Endothelial cell of umbilical vein (primary cell): ENCODE data around the gene CCSER2. TPM values are rescaled to one million over a fixed set of nuclear protein-coding genes. Genes with fewer than 3 reads are reported as not detected.

ENCODE experiments used
- BruUV-seq: library from RNA; stranded (reverse); fragments of 400-500 nt; replicated peaks from 2 replicates; lab custom pipeline; 2021; lab: Mats Ljungman, UMichigan
- CTCF ChIA-PET: fragments of 300-600, 350-600 bp; sonication (Branson Sonifier 250); formaldehyde crosslinking; loops from one replicate; lab custom pipeline; 2021; ENCODE audit warnings: antibody characterized with exemption, inconsistent platforms; lab: Charles Lee
- POLR2A ChIA-PET: fragments of 300-600, 350-600 bp; sonication (Branson Sonifier 250); formaldehyde crosslinking; loops from one replicate; lab custom pipeline; 2021; ENCODE audit warnings: antibody characterized with exemption, inconsistent platforms; lab: Charles Lee
- DNase-seq: peaks from one replicate; pipeline ENCODE4 v3.0.0-alpha.2; 2011; ENCODE audit warnings: low read depth, low spot score
- FAIRE-seq: peaks from 2 replicates; lab custom pipeline; 2011; peaks lifted over from hg19 to GRCh38; lab: Jason Lieb, UNC
- H2AFZ ChIP-seq: 2 replicates; pipeline ENCODE4 v1.6.0; 2012; ENCODE audit warnings: low read depth, low read length, control low read depth, inconsistent platforms
- H3K27ac ChIP-seq: 2 replicates; pipeline ENCODE4 v1.5.1; 2011; ENCODE audit warnings: low read depth, mild to moderate bottlenecking, control low read depth, low read length, moderate library complexity; ENCODE audit not compliant: insufficient read depth
- H3K27me3 ChIP-seq, 2 experiments: 2 replicates each; pipeline versions ENCODE4 v1.6.0 to v1.6.1; 2011; ENCODE audit warnings: low read length in 2 of 2, mixed read lengths in 1 of 2; ENCODE audit not compliant: control insufficient read depth in 2 of 2, insufficient read depth in 2 of 2
- H3K36me3 ChIP-seq, 2 experiments: 2 replicates in 1 of 2; 3 replicates in 1 of 2; pipeline ENCODE4 v1.5.1; 2011; ENCODE audit warnings: low read length in 2 of 2, mild to moderate bottlenecking in 1 of 2, moderate library complexity in 1 of 2; ENCODE audit not compliant: control insufficient read depth in 2 of 2, insufficient read depth in 2 of 2; ENCODE audit errors: extremely low read depth in 1 of 2
- H3K4me1 ChIP-seq: 3 replicates; pipeline ENCODE4 v1.5.1; 2011; ENCODE audit warnings: mild to moderate bottlenecking, low read length; ENCODE audit not compliant: control insufficient read depth, insufficient read depth; ENCODE audit errors: extremely low read depth
- H3K4me2 ChIP-seq: 2 replicates; pipeline ENCODE4 v1.6.1; 2011; ENCODE audit warnings: low read length, control low read depth, mixed read lengths; ENCODE audit not compliant: insufficient read depth
- H3K4me3 ChIP-seq, 3 experiments: fragments of 200-600 bp in 1 of 3; sonication (generic), shearing (Covaris generic) in 1 of 3; replicated peaks in 1 of 3; 2 replicates each; pipeline ENCODE4 v1.5.1; 2011 to 2016; ENCODE audit warnings: control low read depth in 3 of 3, low read length in 3 of 3, mild to moderate bottlenecking in 2 of 3, inconsistent platforms in 1 of 3, low read depth in 1 of 3, moderate library complexity in 1 of 3; ENCODE audit not compliant: insufficient read depth in 1 of 3
- H3K79me2 ChIP-seq: 2 replicates; pipeline ENCODE4 v1.6.0; 2012; ENCODE audit warnings: low read length, inconsistent platforms; ENCODE audit not compliant: control insufficient read depth, insufficient read depth
- H3K9ac ChIP-seq: replicated peaks from 2 replicates; pipeline ENCODE3; 2011; ENCODE audit warnings: low read length, control low read depth; ENCODE audit not compliant: insufficient read depth; ENCODE audit errors: extremely low read depth
- H3K9me1 ChIP-seq: replicated peaks from 3 replicates; pipeline ENCODE4 v1.6.0; 2011; ENCODE audit warnings: mild to moderate bottlenecking, low read length; ENCODE audit not compliant: control insufficient read depth, insufficient read depth; ENCODE audit errors: extremely low read depth
- H3K9me3 ChIP-seq: replicated peaks from 2 replicates; pipeline ENCODE4 v1.5.1; 2012; ENCODE audit warnings: low read length, inconsistent platforms; ENCODE audit not compliant: control insufficient read depth, insufficient read depth
- H4K20me1 ChIP-seq: replicated peaks from 2 replicates; pipeline ENCODE3; 2011; ENCODE audit warnings: mild to moderate bottlenecking, low read length; ENCODE audit not compliant: control insufficient read depth, insufficient read depth; ENCODE audit errors: extremely low read depth
- EZH2 ChIP-seq: IDR thresholded peaks from 2 replicates; pipeline ENCODE4 v1.6.1; 2012; ENCODE audit warnings: borderline replicate concordance, low read depth, mild to moderate bottlenecking, moderate library complexity, low read length, inconsistent platforms; ENCODE audit not compliant: severe bottlenecking
- FOS ChIP-seq: IDR thresholded peaks from 2 replicates; pipeline ENCODE4 v1.6.1; 2011; ENCODE audit warnings: mild to moderate bottlenecking, low read length, moderate library complexity, borderline replicate concordance; ENCODE audit not compliant: insufficient read depth
- GATA2 ChIP-seq: IDR thresholded peaks from 2 replicates; pipeline ENCODE4 v1.7.0; 2011; ENCODE audit warnings: low read depth, mild to moderate bottlenecking, moderate library complexity, mixed read lengths, low read length; ENCODE audit not compliant: insufficient read length, insufficient read depth
- JUN ChIP-seq: IDR thresholded peaks from 2 replicates; pipeline ENCODE4 v1.6.1; 2011; ENCODE audit warnings: borderline replicate concordance, low read depth; ENCODE audit not compliant: insufficient read length, insufficient read depth
- MYC ChIP-seq: IDR thresholded peaks from one replicate; pipeline ENCODE4 v1.6.1; 2011; ENCODE audit warnings: mild to moderate bottlenecking, low read depth, low read length
- POLR2A ChIP-seq: IDR thresholded peaks from 2 replicates; pipeline ENCODE4 v1.6.1; 2012; ENCODE audit warnings: low read depth, mild to moderate bottlenecking, control low read depth, low read length
- POLR2AphosphoS5 ChIP-seq: IDR thresholded peaks from 2 replicates; pipeline ENCODE4 v1.6.1; 2012; ENCODE audit warnings: low read depth, mild to moderate bottlenecking, control low read depth, low read length, moderate library complexity; ENCODE audit not compliant: insufficient read depth
- dilution Hi-C: fragments of 300-500 bp; cut with MboI; formaldehyde crosslinking; loops from one replicate; pipeline ENCODE4 v1.15.0; 2019; ENCODE audit warnings: low sequenced_read_pairs; ENCODE audit not compliant: extremely low pct_ligation_motif_present
- intact Hi-C: fragments of 100-400 bp; cut with micrococcal nuclease; formaldehyde crosslinking; loops from one replicate; pipeline ENCODE4 v1.10.0; 2022
- polyA plus RNA-seq, 4 experiments: library from polyadenylated mRNA; depleted of rRNA in 3 of 4; stranded (reverse) in 3 of 4; unstranded in 1 of 4; fragments of >200 nt; gene quantifications; 2 replicates each; pipeline versions ENCODE4 v1.2.1 to v1.2.3, GENCODE V29; 2011 to 2012; ENCODE audit warnings: missing spikeins in 1 of 4
- total RNA-seq: library from RNA; stranded (reverse); gene quantifications from 2 replicates; pipeline ENCODE4 v1.2.3, GENCODE V29; 2021
- TF ChIP-seq, protein P1 (sequence below): IDR thresholded peaks from 2 replicates; pipeline ENCODE4 v1.6.1; 2011; ENCODE audit not compliant: insufficient read depth, insufficient read length

CCSER2 gene
- total and polyA plus RNA-seq, 2 donors (not counting 3 experiments of a cell fraction or from before 2014, with no cell fraction given) = 14.5 to 49.3 TPM

DNA sequence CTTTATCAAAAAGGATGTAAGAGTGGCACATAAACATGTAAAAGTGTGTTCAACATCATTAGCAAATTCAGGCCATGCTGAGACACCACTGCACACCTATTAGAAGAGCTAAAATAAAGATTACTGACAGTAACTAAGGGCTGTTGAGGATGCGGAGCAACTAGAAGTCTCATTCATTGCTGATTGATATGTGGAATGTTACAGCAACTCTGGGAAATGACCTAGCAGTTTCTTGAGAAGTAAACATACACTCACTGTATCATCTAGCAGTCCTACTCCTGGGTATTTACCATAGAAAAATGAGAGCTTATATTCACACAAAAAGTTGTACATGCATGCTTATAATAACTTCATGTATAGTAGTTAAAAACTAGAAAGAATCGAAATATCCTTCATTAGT, 77.3 kb downstream of the CCSER2 start:
- H3K36me3 ChIP-seq = no peaks in the 10 kb centered on the region
- H3K9ac ChIP-seq = no peak overlapping the region
- intact Hi-C loops (no loop called here), dilution Hi-C loops (no loop called here)
- H3K9me3 ChIP-seq = no peaks in the 10 kb centered on the region
- CTCF ChIA-PET = no interaction called here
- POLR2A ChIA-PET = no interaction called here
- no peak for DNase-seq
- peaks cover 9% of the 10 kb centered on the region for H3K4me1 ChIP-seq
- FAIRE-seq = no peak
- no peaks in the 10 kb centered on the region for H3K9me1 ChIP-seq
- no peak overlapping the region for H2AFZ ChIP-seq
- TF ChIP-seq MYC (no peak), POLR2A (no peak), JUN (no peak), POLR2AphosphoS5 (no peak), FOS (no peak), EZH2 (no peak), GATA2 (no peak)
- TF ChIP-seq, protein P1, sequence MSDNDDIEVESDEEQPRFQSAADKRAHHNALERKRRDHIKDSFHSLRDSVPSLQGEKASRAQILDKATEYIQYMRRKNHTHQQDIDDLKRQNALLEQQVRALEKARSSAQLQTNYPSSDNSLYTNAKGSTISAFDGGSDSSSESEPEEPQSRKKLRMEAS = no peak
- no peak overlapping the region for H3K4me3 ChIP-seq
- H3K4me2 ChIP-seq = no peak overlapping the region
- H3K79me2 ChIP-seq = peaks cover 6% of the 10 kb centered on the region
- no peaks in the 10 kb centered on the region for H3K27me3 ChIP-seq
- no TSS peak for BruUV-seq
- no peaks in the 10 kb centered on the region for H4K20me1 ChIP-seq
- H3K27ac ChIP-seq = no peak overlapping the region

DNA sequence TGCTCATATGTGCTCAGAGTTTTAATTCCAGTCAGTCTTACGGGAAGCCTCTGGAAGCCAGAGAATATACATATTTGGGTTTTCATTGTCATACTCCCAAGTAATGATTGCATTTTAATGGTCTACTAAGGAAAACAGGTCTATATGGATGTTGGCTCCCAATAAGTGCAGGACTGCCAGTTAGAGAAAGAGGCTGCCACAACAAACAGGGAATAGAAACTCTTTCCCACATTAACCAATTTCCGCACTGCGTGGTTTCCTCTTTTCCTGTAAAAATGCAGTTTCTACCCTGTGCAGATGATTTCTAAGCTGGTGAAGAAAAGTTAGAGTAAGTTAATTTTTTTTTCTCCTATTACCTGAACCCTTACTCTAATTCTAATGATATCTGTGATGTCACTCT, 78.2 kb downstream of the CCSER2 start:
- H3K79me2 ChIP-seq = peaks cover 13% of the 10 kb centered on the region
- no peak overlapping the region for H2AFZ ChIP-seq
- peaks cover 9% of the 10 kb centered on the region for H3K4me1 ChIP-seq
- H3K27ac ChIP-seq = no peak overlapping the region
- TF ChIP-seq JUN = no peak
- no peak overlapping the region for H3K4me3 ChIP-seq
- no peak overlapping the region for H3K9ac ChIP-seq
- dilution Hi-C loops (no loop called here), intact Hi-C loops (no loop called here)
- no peaks in the 10 kb centered on the region for H4K20me1 ChIP-seq
- no peaks in the 10 kb centered on the region for H3K36me3 ChIP-seq
- H3K9me1 ChIP-seq = no peaks in the 10 kb centered on the region
- DNase-seq (no peak), FAIRE-seq (no peak)
- no peaks in the 10 kb centered on the region for H3K9me3 ChIP-seq
- ChIA-PET POLR2A (no interaction called here), CTCF (no interaction called here)
- no peak overlapping the region for H3K4me2 ChIP-seq
- no TSS peak for BruUV-seq
- no peaks in the 10 kb centered on the region for H3K27me3 ChIP-seq
